Astrocyte (in vitro differentiated cells and primary cell): ENCODE measurements around the gene ZMYM5. TPM values are rescaled to one million over a fixed set of nuclear protein-coding genes. Genes with fewer than 3 reads are reported as not detected.

Source experiments
- DNase-seq: peaks from one replicate; pipeline ENCODE4 v3.0.0-alpha.2; 2010; ENCODE audit warnings: low read depth
- FAIRE-seq: peaks from 2 replicates; lab custom pipeline; 2011; peaks lifted over from hg19 to GRCh38; lab: Jason Lieb, UNC
- H2AFZ ChIP-seq: 2 replicates; pipeline ENCODE4 v1.6.0; 2012; ENCODE audit warnings: low read depth, low read length, inconsistent platforms
- H3K27ac ChIP-seq: 2 replicates; pipeline ENCODE4 v1.5.1; 2011; ENCODE audit warnings: low read depth, low read length, inconsistent platforms
- H3K27me3 ChIP-seq: 2 replicates; pipeline ENCODE4 v1.6.0; 2011; ENCODE audit warnings: low read length, inconsistent platforms; ENCODE audit not compliant: insufficient read depth
- H3K36me3 ChIP-seq: 2 replicates; pipeline ENCODE4 v1.5.1; 2011; ENCODE audit warnings: low read length, inconsistent platforms; ENCODE audit not compliant: insufficient read depth
- H3K4me1 ChIP-seq: 2 replicates; pipeline ENCODE4 v1.5.1; 2011; ENCODE audit warnings: low read length, inconsistent platforms; ENCODE audit not compliant: insufficient read depth
- H3K4me2 ChIP-seq: 2 replicates; pipeline ENCODE4 v1.6.0; 2012; ENCODE audit warnings: low read length, inconsistent platforms
- H3K4me3 ChIP-seq: 2 replicates; pipeline ENCODE4 v1.5.1; 2011; ENCODE audit warnings: low read depth, mild to moderate bottlenecking, low read length, inconsistent platforms; ENCODE audit not compliant: insufficient read depth
- H3K79me2 ChIP-seq: 2 replicates; pipeline ENCODE4 v1.6.0; 2012; ENCODE audit warnings: mild to moderate bottlenecking, low read length, inconsistent platforms; ENCODE audit not compliant: insufficient read depth
- H3K9ac ChIP-seq: 2 replicates; pipeline ENCODE4 v1.6.0; 2012; ENCODE audit warnings: mild to moderate bottlenecking, low read length, inconsistent platforms
- H3K9me3 ChIP-seq: 2 replicates; pipeline ENCODE4 v1.5.1; 2012; ENCODE audit warnings: low read depth, mild to moderate bottlenecking, low read length, inconsistent platforms; ENCODE audit not compliant: insufficient read depth
- H4K20me1 ChIP-seq: 2 replicates; pipeline ENCODE4 v1.6.0; 2012; ENCODE audit warnings: low read length, inconsistent platforms; ENCODE audit not compliant: insufficient read depth
- H3K27ac Mint-ChIP-seq: one replicate; pipeline ENCODE4 v1.8.0; 2021; ENCODE audit warnings: mild to moderate bottlenecking, mixed read lengths; ENCODE audit not compliant: unreplicated experiment
- H3K27me3 Mint-ChIP-seq: one replicate; pipeline ENCODE4 v1.8.0; 2021; ENCODE audit warnings: low read depth, mixed read lengths; ENCODE audit not compliant: unreplicated experiment
- H3K36me3 Mint-ChIP-seq: one replicate; pipeline ENCODE4 v1.8.0; 2021; ENCODE audit warnings: low read depth, mixed read lengths; ENCODE audit not compliant: unreplicated experiment
- H3K4me1 Mint-ChIP-seq: one replicate; pipeline ENCODE4 v1.8.0; 2021; ENCODE audit warnings: low read depth, mixed read lengths; ENCODE audit not compliant: unreplicated experiment
- H3K4me3 Mint-ChIP-seq: one replicate; pipeline ENCODE4 v1.8.0; 2021; ENCODE audit warnings: mild to moderate bottlenecking, moderate library complexity, mixed read lengths; ENCODE audit not compliant: unreplicated experiment
- H3K9me3 Mint-ChIP-seq: one replicate; pipeline ENCODE4 v1.8.0; 2021; ENCODE audit warnings: mild to moderate bottlenecking, mixed read lengths; ENCODE audit not compliant: unreplicated experiment
- EZH2 ChIP-seq: IDR thresholded peaks from 2 replicates; pipeline ENCODE4 v1.6.1; 2012; ENCODE audit warnings: mild to moderate bottlenecking, low read length, inconsistent platforms; ENCODE audit not compliant: insufficient read depth
- total RNA-seq: library from RNA; stranded (reverse); gene quantifications from 2 replicates; pipeline ENCODE4 v1.2.1, GENCODE V29; 2021
- TF ChIP-seq, protein P1 (sequence below): IDR thresholded peaks from 2 replicates; pipeline ENCODE4 v1.5.1; 2011; ENCODE audit warnings: low read depth, mild to moderate bottlenecking, inconsistent platforms, low read length, moderate library complexity; ENCODE audit not compliant: insufficient read depth

Gene ZMYM5
- total RNA-seq, 1 donor from 2014 or later = 16.0 TPM

DNA sequence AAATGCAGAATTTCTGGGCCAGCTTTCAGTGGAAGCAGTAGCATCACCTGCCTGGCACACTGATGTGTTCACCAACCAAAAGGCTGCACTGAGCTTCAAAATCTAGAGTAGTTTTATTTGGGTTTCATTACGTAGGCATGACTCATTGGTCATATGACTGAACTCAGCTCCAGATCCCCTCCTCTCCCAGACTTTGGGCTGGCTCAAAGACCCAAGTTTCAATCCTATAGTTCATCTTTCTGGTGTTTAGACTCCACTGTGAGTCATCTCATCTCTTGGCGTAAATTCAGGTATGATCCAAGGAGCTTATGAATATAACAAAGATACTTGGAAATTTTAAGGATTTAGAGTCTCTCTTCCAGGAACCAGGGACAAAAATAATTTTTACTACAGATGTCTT is 17.7 kb downstream of the ZMYM5 start:
- Mint-ChIP-seq H3K27me3 (no peaks in the 10 kb centered on the region), H3K4me3 (peak overlapping the region; percentile 45), H3K9me3 (no peaks in the 10 kb centered on the region), H3K36me3 (no peaks in the 10 kb centered on the region), H3K4me1 (peaks cover 10% of the 10 kb centered on the region), H3K27ac (peak overlapping the region; percentile 69)
- Histone ChIP-seq H3K27me3 (no peaks in the 10 kb centered on the region), H3K4me2 (peak overlapping the region; percentile 56), H2AFZ (no peak overlapping the region), H4K20me1 (peaks cover 41% of the 10 kb centered on the region), H3K9me3 (no peaks in the 10 kb centered on the region), H3K9ac (peak overlapping the region; percentile 37), H3K27ac (peak overlapping the region; percentile 79), H3K79me2 (peaks cover 73% of the 10 kb centered on the region), H3K36me3 (peaks cover 7% of the 10 kb centered on the region), H3K4me1 (peaks cover 10% of the 10 kb centered on the region), H3K4me3 (no peak overlapping the region)
- TF ChIP-seq, protein P1, sequence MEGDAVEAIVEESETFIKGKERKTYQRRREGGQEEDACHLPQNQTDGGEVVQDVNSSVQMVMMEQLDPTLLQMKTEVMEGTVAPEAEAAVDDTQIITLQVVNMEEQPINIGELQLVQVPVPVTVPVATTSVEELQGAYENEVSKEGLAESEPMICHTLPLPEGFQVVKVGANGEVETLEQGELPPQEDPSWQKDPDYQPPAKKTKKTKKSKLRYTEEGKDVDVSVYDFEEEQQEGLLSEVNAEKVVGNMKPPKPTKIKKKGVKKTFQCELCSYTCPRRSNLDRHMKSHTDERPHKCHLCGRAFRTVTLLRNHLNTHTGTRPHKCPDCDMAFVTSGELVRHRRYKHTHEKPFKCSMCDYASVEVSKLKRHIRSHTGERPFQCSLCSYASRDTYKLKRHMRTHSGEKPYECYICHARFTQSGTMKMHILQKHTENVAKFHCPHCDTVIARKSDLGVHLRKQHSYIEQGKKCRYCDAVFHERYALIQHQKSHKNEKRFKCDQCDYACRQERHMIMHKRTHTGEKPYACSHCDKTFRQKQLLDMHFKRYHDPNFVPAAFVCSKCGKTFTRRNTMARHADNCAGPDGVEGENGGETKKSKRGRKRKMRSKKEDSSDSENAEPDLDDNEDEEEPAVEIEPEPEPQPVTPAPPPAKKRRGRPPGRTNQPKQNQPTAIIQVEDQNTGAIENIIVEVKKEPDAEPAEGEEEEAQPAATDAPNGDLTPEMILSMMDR = no peak
- TF ChIP-seq EZH2 = no peak
- FAIRE-seq (peak; percentile 91), DNase-seq (peak; percentile 98)

DNA sequence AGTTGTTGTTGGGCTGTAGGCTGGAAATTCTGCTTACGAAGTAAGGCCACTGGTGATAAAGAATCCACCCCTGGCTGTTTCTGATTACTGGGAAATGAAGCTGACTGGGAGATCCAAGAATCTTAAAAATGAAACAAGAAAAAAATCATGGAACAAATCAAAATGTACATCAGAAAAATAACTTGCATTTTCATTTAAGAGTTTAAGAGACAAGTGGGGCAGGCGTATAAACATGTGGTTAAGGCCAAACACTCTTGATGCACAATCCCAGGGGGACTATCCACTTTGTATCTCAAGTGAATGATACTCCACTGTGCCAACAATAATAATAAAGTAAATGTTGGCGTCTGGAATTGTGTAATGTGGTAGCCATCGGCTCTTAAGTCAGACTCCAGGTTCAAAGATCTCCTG is 24.6 kb downstream of the ZMYM5 start:
- no peaks in the 10 kb centered on the region for H3K27me3 ChIP-seq
- H3K27ac ChIP-seq = no peak overlapping the region
- H3K36me3 ChIP-seq = peaks cover 27% of the 10 kb centered on the region
- Mint-ChIP-seq H3K4me1 (peaks cover 5% of the 10 kb centered on the region), H3K27me3 (no peaks in the 10 kb centered on the region), H3K36me3 (peaks cover 15% of the 10 kb centered on the region), H3K27ac (no peak overlapping the region), H3K9me3 (no peaks in the 10 kb centered on the region), H3K4me3 (no peak overlapping the region)
- TF ChIP-seq, protein P1 = no peak
- TF ChIP-seq EZH2 = no peak
- peaks cover 38% of the 10 kb centered on the region for H3K79me2 ChIP-seq
- H3K4me1 ChIP-seq = peaks cover 9% of the 10 kb centered on the region
- no peak overlapping the region for H3K4me3 ChIP-seq
- H4K20me1 ChIP-seq = peaks cover 43% of the 10 kb centered on the region
- DNase-seq (peak; percentile 79), FAIRE-seq (no peak)
- no peaks in the 10 kb centered on the region for H3K9me3 ChIP-seq
- no peak overlapping the region for H3K9ac ChIP-seq
- H3K4me2 ChIP-seq = no peak overlapping the region
- no peak overlapping the region for H2AFZ ChIP-seq

DNA sequence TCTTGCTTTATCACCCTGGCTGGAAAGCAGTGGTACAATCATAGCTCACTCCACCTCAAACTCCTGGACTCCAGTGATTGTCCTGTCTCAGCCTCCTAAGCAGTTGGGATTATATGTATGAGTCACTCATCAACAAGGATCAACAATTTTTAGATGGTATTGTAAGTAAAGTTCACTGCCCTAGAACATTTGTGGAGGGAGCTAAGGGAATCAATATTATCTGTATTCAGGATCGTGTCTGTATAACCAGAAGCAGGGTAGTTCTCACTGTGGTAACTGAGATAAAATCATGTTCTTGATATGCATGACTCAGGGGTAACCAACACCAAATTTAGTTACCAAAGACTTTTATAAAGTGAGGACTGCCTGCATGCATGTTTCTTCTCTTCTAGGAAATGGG is 27.0 kb downstream of the ZMYM5 start:
- no peak overlapping the region for H3K27ac ChIP-seq
- H2AFZ ChIP-seq = no peak overlapping the region
- H3K4me3 ChIP-seq = no peak overlapping the region
- H3K36me3 Mint-ChIP-seq = peaks cover 17% of the 10 kb centered on the region
- peak; percentile 40 for DNase-seq
- H3K36me3 ChIP-seq = peaks cover 37% of the 10 kb centered on the region
- H3K4me2 ChIP-seq = no peak overlapping the region
- peaks cover 33% of the 10 kb centered on the region for H4K20me1 ChIP-seq
- H3K9me3 Mint-ChIP-seq = no peaks in the 10 kb centered on the region
- H3K4me1 Mint-ChIP-seq = peaks cover 5% of the 10 kb centered on the region
- H3K27me3 ChIP-seq = no peaks in the 10 kb centered on the region
- TF ChIP-seq EZH2 = no peak
- TF ChIP-seq, protein P1 = no peak
- H3K27ac Mint-ChIP-seq = peak overlapping the region; percentile 8
- H3K4me1 ChIP-seq = peaks cover 9% of the 10 kb centered on the region
- FAIRE-seq = no peak
- no peak overlapping the region for H3K9ac ChIP-seq
- no peaks in the 10 kb centered on the region for H3K9me3 ChIP-seq
- peak overlapping the region; percentile 34 for H3K4me3 Mint-ChIP-seq
- no peaks in the 10 kb centered on the region for H3K27me3 Mint-ChIP-seq
- peaks cover 18% of the 10 kb centered on the region for H3K79me2 ChIP-seq
